COR-L47 (cell line): ENCODE measurements around the gene SLC7A10.
"Not testable (repeated sequence)": the region's sequence is repeated elsewhere in the genome, so short reads cannot be mapped to it uniquely, and the experiment has no call there.

Experiments
- DNase-seq: peaks from one replicate; lab custom pipeline; 2025; lab: John Stamatoyannopoulos, UW

SLC7A10 gene

GRCh38 chr19:33238481-33239149 is 13.0 kb upstream of the SLC7A10 start:
- DNase-seq: no peak

DNA sequence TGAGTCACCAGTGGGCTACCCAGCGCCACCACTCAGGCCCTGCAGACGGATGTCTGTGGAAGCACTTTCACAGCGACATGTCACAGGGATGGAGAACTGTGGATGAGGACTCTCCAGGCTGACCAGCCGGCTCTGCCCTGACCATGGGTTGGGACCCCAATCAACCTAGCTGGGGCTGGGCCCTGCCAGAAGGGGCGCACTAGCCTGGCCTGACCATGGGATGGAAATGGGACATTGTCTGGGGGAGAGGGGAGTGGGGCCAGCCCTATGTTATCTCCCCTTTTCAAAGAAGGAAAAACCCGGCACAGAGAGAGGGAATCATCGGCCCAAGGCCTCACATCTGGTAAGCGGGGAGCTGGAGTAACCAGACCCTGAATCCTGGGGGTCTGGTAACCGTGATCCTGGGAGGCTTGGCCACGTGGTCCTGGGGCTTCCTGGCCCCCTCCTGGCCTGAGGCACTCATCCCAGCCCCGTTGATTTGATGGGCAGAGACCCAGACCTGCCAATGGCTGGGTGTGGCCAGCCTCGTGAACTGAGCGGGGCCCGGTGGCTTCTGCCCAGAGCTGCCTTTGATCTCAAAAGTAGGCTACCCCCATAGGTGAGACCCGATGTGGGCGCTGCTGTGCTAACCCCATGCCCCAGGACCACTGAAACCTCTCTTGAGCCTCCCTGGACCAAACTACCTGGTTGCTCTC is 11.2 kb upstream of the SLC7A10 start:
- no peak for DNase-seq

- no peak for DNase-seq
These were observed 10.3 kb upstream of the SLC7A10 start for GRCh38 chr19:33235996-33236350.

DNA sequence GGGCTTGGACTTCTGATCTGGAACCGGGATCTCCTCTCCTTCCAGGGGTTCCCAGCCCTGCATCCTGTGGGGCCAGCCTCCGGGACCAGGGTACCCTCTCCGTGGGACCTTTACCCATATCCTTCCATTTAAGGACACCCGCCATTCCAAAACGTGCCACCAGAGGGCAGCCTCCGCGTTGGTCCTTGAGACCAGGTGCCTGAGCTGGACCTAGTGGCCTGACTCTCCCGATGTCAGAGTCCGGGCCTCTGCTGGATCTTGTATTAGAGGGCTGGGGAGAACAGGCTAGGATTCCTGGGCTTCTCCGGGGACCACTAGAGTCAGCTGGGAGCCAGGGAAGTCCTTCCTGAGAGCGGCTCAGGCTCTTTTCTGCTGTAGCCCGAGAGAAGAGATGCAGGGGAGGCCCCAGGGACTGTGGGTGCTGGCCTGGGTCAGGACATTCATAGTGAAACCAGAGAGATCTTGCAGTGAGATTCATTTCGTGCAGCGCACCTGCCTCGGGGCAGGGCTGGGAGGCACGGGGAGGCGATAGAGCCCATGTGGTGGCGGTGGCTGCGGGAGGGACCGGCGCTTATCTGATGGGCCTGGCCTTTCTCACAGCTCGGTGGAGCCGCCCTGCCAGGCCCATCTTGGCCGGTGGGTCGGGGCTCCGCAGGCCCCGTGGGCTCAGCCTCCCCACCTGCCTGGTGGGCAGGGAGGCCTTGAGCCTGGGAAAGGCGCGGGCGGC is 9.8 kb upstream of the SLC7A10 start:
- DNase-seq: peak; percentile 37

DNA sequence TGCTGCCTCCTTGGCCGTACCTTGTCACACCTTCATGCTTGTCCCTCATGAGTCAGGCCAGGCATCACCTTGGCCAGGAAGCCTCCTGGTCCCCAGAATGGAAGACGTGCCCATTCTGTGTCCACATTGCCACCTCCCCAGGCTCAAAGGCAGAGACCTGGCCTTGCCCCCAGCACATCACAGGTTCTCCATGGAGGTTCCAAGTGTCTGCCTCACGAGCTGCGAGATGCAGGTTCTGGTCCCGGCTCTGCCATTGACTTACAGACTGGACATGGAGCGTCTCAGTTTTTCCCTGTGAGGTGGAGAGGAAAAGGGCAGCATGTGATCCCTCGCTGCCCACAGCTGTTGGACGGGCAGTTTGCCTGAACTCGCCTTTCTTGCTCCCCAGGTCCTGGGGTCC is 9.1 kb upstream of the SLC7A10 start:
- no peak for DNase-seq

- DNase-seq: no peak
These were observed 8.4 kb upstream of the SLC7A10 start for GRCh38 chr19:33234092-33234491.

- DNase-seq: no peak
These were observed 7.6 kb upstream of the SLC7A10 start for GRCh38 chr19:33233056-33233873.

GRCh38 chr19:33232656-33233055 is 7.0 kb upstream of the SLC7A10 start:
- no peak for DNase-seq

- DNase-seq: no peak
These were observed 5.9 kb upstream of the SLC7A10 start for GRCh38 chr19:33231511-33231910.

GRCh38 chr19:33229962-33230361 is 4.3 kb upstream of the SLC7A10 start:
- no peak for DNase-seq

DNA sequence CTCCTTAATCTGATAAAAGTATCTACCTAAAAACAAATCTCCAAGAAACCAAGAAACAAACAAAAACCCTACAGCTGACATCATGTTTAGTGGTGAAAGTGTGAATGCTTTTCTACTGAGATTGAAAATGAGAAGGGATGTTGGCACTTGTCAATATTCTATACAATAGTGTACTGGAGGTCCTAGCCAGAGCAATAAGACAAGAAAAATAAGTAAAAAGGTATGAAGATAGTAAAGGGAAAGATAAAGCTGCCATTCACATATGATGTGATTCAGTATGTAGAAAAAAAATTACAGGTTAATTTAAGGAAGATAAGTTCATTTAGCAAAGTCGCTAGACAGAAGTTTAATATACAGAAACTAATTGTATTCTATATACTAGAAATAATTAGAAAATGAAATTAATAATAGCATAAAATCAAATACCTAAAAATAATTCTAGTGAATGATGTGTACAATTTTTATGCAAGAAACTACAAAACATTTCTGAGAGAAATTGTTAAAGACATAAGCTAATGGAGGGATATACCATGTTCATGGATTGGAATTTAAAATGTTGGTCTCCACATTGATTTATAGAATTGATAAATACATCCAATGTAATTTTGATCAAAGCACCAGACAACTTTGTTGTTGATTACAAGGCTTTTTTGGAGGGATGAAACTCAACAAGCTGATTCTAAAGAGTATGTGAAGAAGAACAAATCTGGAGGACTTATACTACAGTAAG is 2.4 kb upstream of the SLC7A10 start:
- no peak for DNase-seq

- no peak for DNase-seq
These were observed 1.6 kb upstream of the SLC7A10 start for GRCh38 chr19:33227242-33227650.

- no peak for DNase-seq
These were observed 1.0 kb upstream of the SLC7A10 start for GRCh38 chr19:33226550-33227241.

DNA sequence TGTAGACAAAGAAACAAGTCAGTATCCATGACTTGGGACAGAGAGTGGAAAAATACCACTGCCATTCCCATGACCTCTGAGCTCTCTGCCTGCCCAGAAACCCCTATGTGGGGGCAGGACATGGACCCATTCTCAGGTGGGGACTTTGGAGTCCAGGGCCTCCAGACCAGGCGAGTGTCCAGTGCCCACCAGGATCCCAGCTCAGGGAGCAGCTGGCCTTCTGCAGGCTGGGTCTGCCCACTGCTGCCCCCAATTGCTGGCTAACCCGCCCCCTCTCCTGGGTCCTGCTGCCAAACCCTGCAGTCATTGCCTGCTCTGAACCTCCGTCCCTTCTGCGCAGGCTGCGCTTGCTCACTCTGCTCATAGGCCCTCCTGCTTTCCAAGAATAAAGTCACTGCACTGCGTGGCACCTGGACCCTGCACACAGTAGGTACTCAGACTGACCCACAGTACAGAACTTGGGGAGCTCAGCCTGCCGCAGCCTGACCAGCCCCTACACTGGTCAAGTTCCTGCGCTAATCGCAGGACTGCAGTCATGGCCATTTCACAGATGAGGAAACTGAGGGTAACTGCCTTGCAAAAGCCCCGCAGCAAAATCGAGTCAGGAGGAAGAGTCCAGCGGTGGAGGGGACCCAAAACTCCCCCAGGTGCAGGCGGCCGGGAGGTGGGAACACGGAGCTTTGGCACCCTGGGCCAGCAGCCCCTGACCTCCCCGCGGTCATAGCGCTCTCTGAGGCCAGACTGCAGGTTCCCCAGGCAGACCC is 774 bp downstream of the SLC7A10 start:
- DNase-seq: no peak

DNA sequence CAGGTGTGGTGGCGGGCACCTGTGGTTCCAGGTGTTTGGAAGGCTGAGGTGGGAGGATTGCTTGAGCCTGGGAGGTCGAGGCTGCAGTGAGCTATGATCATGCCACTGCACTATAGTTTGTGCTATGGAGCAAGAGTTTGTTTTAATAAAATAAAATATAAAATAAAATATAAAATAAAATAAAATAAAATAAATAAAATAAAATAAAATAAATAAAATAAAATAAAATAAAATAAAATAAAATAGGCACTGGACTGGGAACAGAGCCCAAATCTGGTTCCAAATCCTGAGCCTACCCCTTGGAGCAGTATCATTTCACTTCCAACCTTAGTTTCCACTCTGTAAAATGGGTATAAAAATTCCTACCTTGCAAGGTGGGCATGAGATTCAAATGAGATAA is 3.4 kb downstream of the SLC7A10 start:
- DNase-seq: not testable (repeated sequence)

- no peak for DNase-seq
These were observed 4.0 kb downstream of the SLC7A10 start for GRCh38 chr19:33221638-33222037.

DNA sequence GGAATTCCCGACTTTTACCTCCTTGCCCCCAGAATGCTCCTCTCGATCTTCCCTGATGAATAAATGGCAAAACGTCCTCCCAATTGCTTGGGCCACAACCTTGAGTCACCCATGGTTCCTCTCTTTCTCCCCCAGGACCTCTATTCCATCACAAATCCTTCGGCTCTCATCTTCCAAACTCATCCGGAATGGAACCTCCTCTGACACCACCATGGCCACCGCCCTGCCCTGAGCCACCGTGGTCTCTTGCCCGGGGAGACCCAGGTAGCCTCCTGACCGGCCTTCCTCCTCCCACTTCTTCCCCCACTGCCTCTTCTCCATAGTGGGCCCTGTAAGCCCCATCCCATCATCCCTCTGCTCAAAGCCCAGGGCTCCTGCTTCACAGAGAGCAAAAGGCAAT is 4.9 kb downstream of the SLC7A10 start:
- no peak for DNase-seq

DNA sequence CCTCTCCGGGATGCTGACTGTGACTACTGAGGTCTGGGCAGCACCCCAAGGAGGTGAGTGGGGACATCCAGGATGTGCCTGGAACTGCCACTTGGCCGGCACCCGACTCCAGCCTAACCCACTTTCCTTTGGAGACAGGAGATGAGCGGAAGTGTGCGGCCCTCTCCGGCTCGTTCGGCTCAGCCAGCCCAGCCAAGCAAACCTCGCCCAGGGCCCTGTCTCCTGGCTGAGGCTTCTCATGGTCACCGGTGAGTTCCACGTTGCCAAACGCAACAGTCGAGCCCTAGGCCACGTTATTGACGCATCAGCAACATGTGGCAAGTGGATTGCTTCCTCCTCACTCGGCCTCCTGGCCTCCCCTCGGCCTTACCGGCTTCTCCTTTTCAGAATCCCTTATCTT is 5.5 kb downstream of the SLC7A10 start:
- no peak for DNase-seq

GRCh38 chr19:33219261-33219815 is 6.3 kb downstream of the SLC7A10 start:
- no peak for DNase-seq

GRCh38 chr19:33217881-33218280 is 7.8 kb downstream of the SLC7A10 start:
- no peak for DNase-seq
